Panc1 (cell line): ENCODE results near the gene RRP8. TPM values are rescaled to one million over a fixed set of nuclear protein-coding genes. Genes with fewer than 3 reads are reported as not detected.

ENCODE experiments used
- ATAC-seq: fragments of 200-7000 bp; cut with Tn5 transposase; 2 replicates; pipeline ENCODE4 v1.9.1; 2020; ENCODE audit warnings: mild to moderate bottlenecking, moderate library complexity
- BruUV-seq: library from RNA; stranded (reverse); fragments of 400-500 nt; replicated peaks from 2 replicates; lab custom pipeline; 2021; lab: Mats Ljungman, UMichigan
- CTCF ChIA-PET: fragments of 300-600 bp; sonication (Branson Sonifier 250); formaldehyde crosslinking; loops from one replicate; lab custom pipeline; 2022; ENCODE audit warnings: antibody characterized with exemption; lab: Charles Lee
- POLR2A ChIA-PET: fragments of 300-600 bp; sonication (Branson Sonifier 250); formaldehyde crosslinking; loops from one replicate; lab custom pipeline; 2022; ENCODE audit warnings: antibody characterized with exemption; lab: Charles Lee
- DNase-seq: peaks from one replicate; pipeline ENCODE4 v3.0.0-alpha.2; 2010; ENCODE audit warnings: low read depth, low spot score
- H3K27ac ChIP-seq: 2 replicates; pipeline ENCODE4 v1.5.1; 2011; ENCODE audit warnings: mild to moderate bottlenecking, low read length, inconsistent platforms
- H3K27me3 ChIP-seq: fragments of 200-500 bp; sonication (Bioruptor generic); 2 replicates; pipeline ENCODE4 v1.6.0; 2014; ENCODE audit warnings: low read length, inconsistent platforms; ENCODE audit not compliant: control insufficient read depth, insufficient read depth
- H3K36me3 ChIP-seq: fragments of 200-500 bp; sonication (Bioruptor generic); 2 replicates; pipeline ENCODE4 v1.5.1; 2014; ENCODE audit warnings: inconsistent platforms, mild to moderate bottlenecking, low read length, moderate library complexity; ENCODE audit not compliant: control insufficient read depth, insufficient read depth
- H3K4me1 ChIP-seq: 2 replicates; pipeline ENCODE4 v1.5.1; 2011; ENCODE audit warnings: inconsistent platforms, mild to moderate bottlenecking, low read length, moderate library complexity; ENCODE audit not compliant: control insufficient read depth, insufficient read depth
- H3K4me3 ChIP-seq, 2 experiments: 2 replicates each; pipeline ENCODE4 v1.5.1; 2011 to 2012; ENCODE audit warnings: low read depth in 2 of 2, low read length in 2 of 2, mild to moderate bottlenecking in 2 of 2, inconsistent platforms in 1 of 2, moderate library complexity in 1 of 2
- H3K9me3 ChIP-seq: fragments of 200-500 bp; sonication (Bioruptor generic); 2 replicates; pipeline ENCODE4 v1.5.1; 2014; ENCODE audit warnings: low read depth, mild to moderate bottlenecking, inconsistent platforms, low read length, moderate library complexity; ENCODE audit not compliant: control insufficient read depth, insufficient read depth
- POLR2AphosphoS5 ChIP-seq: IDR thresholded peaks from 2 replicates; pipeline ENCODE4 v1.6.1; 2012; ENCODE audit warnings: mild to moderate bottlenecking, low read depth, low read length, moderate library complexity
- SIN3A ChIP-seq: IDR thresholded peaks from 2 replicates; pipeline ENCODE4 v1.6.1; 2012; ENCODE audit warnings: low read depth, mild to moderate bottlenecking, low read length, moderate library complexity, borderline replicate concordance; ENCODE audit not compliant: insufficient read depth
- TCF7L2 ChIP-seq: IDR thresholded peaks from 2 replicates; pipeline ENCODE4 v1.6.1; 2011; ENCODE audit warnings: mild to moderate bottlenecking, low read depth, low read length, inconsistent platforms
- in situ Hi-C: cut with HindIII; loops from 2 replicates; pipeline ENCODE4 v1.10.0; 2016; ENCODE audit warnings: low sequenced_read_pairs, low pct_unique_long_range_greater_than_20kb
- intact Hi-C: fragments of 100-400 bp; cut with micrococcal nuclease; formaldehyde crosslinking; loops from one replicate; pipeline ENCODE4 v1.10.0; 2022; ENCODE audit not compliant: unreplicated experiment
- total RNA-seq: library from RNA; stranded (reverse); gene quantifications from one replicate; pipeline ENCODE4 v1.2.1, GENCODE V29; 2021; ENCODE audit not compliant: unreplicated experiment
- TF ChIP-seq, protein P1 (sequence below): fragments of 450-650 bp; IDR thresholded peaks from 2 replicates; pipeline ENCODE4 v1.5.1; 2017; ENCODE audit warnings: mild to moderate bottlenecking
- TF ChIP-seq, protein P2 (sequence below), 2 experiments: IDR thresholded peaks; 2 replicates each; pipeline ENCODE4 v1.6.1; 2011 to 2012; ENCODE audit warnings: low read depth in 2 of 2, control low read depth in 1 of 2, low read length in 1 of 2, mild to moderate bottlenecking in 1 of 2, moderate library complexity in 1 of 2; ENCODE audit not compliant: insufficient read depth in 1 of 2

The RRP8 gene
- total RNA-seq, 1 experiment from 2014 or later: 23.1 TPM

GRCh38 chr11:6652182-6652581 is 48.8 kb upstream of the RRP8 start:
- H3K9me3 ChIP-seq: no peaks in the 10 kb centered on the region
- ATAC-seq (no peak), DNase-seq (no peak)
- ChIA-PET CTCF (interaction anchor here (0.6 kb wide), 1 partner anchor 121 kb away, joined by 3 read pairs; no protein-coding TSS in a partner anchor), POLR2A (no interaction called here)
- H3K36me3 ChIP-seq: no peaks in the 10 kb centered on the region; the same call in 1 of the 2 replicates
- TF ChIP-seq, protein P1, sequence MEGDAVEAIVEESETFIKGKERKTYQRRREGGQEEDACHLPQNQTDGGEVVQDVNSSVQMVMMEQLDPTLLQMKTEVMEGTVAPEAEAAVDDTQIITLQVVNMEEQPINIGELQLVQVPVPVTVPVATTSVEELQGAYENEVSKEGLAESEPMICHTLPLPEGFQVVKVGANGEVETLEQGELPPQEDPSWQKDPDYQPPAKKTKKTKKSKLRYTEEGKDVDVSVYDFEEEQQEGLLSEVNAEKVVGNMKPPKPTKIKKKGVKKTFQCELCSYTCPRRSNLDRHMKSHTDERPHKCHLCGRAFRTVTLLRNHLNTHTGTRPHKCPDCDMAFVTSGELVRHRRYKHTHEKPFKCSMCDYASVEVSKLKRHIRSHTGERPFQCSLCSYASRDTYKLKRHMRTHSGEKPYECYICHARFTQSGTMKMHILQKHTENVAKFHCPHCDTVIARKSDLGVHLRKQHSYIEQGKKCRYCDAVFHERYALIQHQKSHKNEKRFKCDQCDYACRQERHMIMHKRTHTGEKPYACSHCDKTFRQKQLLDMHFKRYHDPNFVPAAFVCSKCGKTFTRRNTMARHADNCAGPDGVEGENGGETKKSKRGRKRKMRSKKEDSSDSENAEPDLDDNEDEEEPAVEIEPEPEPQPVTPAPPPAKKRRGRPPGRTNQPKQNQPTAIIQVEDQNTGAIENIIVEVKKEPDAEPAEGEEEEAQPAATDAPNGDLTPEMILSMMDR: no peak
- no peak for TF ChIP-seq SIN3A
- H3K4me1 ChIP-seq: no peaks in the 10 kb centered on the region
- intact Hi-C loops (no loop called here), in situ Hi-C loops (no loop called here)
- no peak overlapping the region for H3K27ac ChIP-seq
- peaks cover 71% of the 10 kb centered on the region for H3K27me3 ChIP-seq
- no TSS peak for BruUV-seq
- no peak overlapping the region for H3K4me3 ChIP-seq

DNA sequence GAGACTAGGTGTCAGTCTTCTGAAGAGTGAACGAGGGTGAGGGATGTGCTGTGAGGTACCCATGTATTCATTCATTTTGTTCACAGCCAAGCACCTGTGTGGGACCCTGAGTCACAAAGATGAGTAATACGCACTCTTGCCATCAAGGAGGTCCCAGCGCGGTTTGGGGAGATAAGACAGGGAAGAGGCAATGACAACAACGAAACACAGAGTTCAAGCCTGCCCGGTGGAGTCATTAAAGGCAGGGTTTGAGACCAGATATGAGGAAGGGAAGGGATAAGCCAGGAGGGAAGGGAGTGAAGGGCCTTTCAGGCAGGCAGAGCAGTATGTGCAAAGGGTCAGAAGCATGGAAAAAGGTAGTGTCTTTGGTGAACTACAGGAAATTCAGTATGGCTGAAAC is 47.6 kb upstream of the RRP8 start:
- in situ Hi-C loops: no loop called here
- ChIA-PET CTCF (no interaction called here), POLR2A (no interaction called here)
- DNase-seq (no peak), ATAC-seq (no peak)
- no peak overlapping the region for H3K4me3 ChIP-seq
- no TSS peak for BruUV-seq
- peaks cover 59% of the 10 kb centered on the region for H3K27me3 ChIP-seq
- no peaks in the 10 kb centered on the region for H3K9me3 ChIP-seq
- H3K36me3 ChIP-seq: no peaks in the 10 kb centered on the region; the same call in 1 of the 2 replicates
- TF ChIP-seq TCF7L2: no peak
- TF ChIP-seq SIN3A: no peak
- TF ChIP-seq, protein P1: no peak
- TF ChIP-seq, protein P2, sequence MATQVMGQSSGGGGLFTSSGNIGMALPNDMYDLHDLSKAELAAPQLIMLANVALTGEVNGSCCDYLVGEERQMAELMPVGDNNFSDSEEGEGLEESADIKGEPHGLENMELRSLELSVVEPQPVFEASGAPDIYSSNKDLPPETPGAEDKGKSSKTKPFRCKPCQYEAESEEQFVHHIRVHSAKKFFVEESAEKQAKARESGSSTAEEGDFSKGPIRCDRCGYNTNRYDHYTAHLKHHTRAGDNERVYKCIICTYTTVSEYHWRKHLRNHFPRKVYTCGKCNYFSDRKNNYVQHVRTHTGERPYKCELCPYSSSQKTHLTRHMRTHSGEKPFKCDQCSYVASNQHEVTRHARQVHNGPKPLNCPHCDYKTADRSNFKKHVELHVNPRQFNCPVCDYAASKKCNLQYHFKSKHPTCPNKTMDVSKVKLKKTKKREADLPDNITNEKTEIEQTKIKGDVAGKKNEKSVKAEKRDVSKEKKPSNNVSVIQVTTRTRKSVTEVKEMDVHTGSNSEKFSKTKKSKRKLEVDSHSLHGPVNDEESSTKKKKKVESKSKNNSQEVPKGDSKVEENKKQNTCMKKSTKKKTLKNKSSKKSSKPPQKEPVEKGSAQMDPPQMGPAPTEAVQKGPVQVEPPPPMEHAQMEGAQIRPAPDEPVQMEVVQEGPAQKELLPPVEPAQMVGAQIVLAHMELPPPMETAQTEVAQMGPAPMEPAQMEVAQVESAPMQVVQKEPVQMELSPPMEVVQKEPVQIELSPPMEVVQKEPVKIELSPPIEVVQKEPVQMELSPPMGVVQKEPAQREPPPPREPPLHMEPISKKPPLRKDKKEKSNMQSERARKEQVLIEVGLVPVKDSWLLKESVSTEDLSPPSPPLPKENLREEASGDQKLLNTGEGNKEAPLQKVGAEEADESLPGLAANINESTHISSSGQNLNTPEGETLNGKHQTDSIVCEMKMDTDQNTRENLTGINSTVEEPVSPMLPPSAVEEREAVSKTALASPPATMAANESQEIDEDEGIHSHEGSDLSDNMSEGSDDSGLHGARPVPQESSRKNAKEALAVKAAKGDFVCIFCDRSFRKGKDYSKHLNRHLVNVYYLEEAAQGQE (IDR thresholded peaks at IDR 0.05; ENCODE audit: insufficient read depth in 1 of 2, low read depth in 2 of 2, low read length in 1 of 2): no peak
- no peak for TF ChIP-seq POLR2AphosphoS5
- no peak overlapping the region for H3K27ac ChIP-seq
- H3K4me1 ChIP-seq: no peaks in the 10 kb centered on the region
- intact Hi-C loops: no loop called here
